A549 (cell line): ENCODE measurements around the gene YOD1. TPM values are rescaled to one million over a fixed set of nuclear protein-coding genes. Genes with fewer than 3 reads are reported as not detected.

Experiments used
- ATAC-seq, 2 experiments: fragments of 200-7000 bp in 1 of 2; fragments of >200 bp in 1 of 2; cut with Nextera tagmentation in 1 of 2; cut with Tn5 transposase in 1 of 2; 3 replicates each; pipeline versions ENCODE4 v1.8.0 to v1.9.1; 2018 to 2020; ENCODE audit warnings: mild to moderate bottlenecking in 1 of 2, moderate library complexity in 1 of 2
- CTCF ChIA-PET: fragments of 300-600 bp; sonication (Branson Sonifier 250); formaldehyde crosslinking; extraction: SDS; loops from one replicate; lab custom pipeline; 2021; ENCODE audit warnings: antibody characterized with exemption, inconsistent platforms; lab: Yijun Ruan, JAX
- POLR2A ChIA-PET: fragments of 350-600 bp; formaldehyde crosslinking; extraction: SDS; loops from one replicate; lab custom pipeline; 2021; ENCODE audit warnings: antibody characterized with exemption, inconsistent platforms; lab: Yijun Ruan, JAX
- DNase-seq, 2 experiments: peaks; one replicate each; pipeline versions ENCODE4 v3.0.0 to v3.0.0-alpha.2; 2011 to 2016; ENCODE audit warnings: low read depth in 1 of 2, low spot score in 1 of 2
- FAIRE-seq: peaks from 2 replicates; lab custom pipeline; 2011; peaks lifted over from hg19 to GRCh38; lab: Jason Lieb, UNC
- H3K27ac ChIP-seq, 2 experiments: fragments of >200 bp; sonication (Bioruptor Twin); formaldehyde crosslinking; 3 replicates each; pipeline ENCODE4 v1.5.1; 2016 to 2017
- H3K4me1 ChIP-seq: fragments of >200 bp; sonication (Bioruptor Twin); formaldehyde crosslinking; 3 replicates; pipeline ENCODE4 v1.6.1; 2016
- H3K4me2 ChIP-seq: fragments of >200 bp; sonication (Bioruptor Twin); formaldehyde crosslinking; 3 replicates; pipeline ENCODE4 v1.6.1; 2016
- H3K4me3 ChIP-seq: fragments of >200 bp; sonication (Bioruptor Twin); formaldehyde crosslinking; 3 replicates; pipeline ENCODE4 v1.5.1; 2016
- H3K9me3 ChIP-seq: fragments of >200 bp; sonication (Bioruptor Twin); formaldehyde crosslinking; 3 replicates; pipeline ENCODE4 v1.6.1; 2016
- ATOH8 ChIP-seq: fragments of 250-450 bp; sonication (Bioruptor Pico); IDR thresholded peaks from 2 replicates; pipeline ENCODE4 v1.5.0; 2020; ENCODE audit warnings: low read depth, mild to moderate bottlenecking, moderate library complexity
- CEBPB ChIP-seq, 2 experiments: fragments of >200 bp in 1 of 2; sonication (Bioruptor Twin) in 1 of 2; formaldehyde crosslinking in 1 of 2; IDR thresholded peaks; 2 replicates each; pipeline ENCODE4 v1.6.1; 2012 to 2016
- CHD4 ChIP-seq: fragments of 200-600 bp; sonication (generic); IDR thresholded peaks from 2 replicates; pipeline ENCODE4 v1.6.1; 2016; ENCODE audit warnings: antibody characterized with exemption, mild to moderate bottlenecking, borderline replicate concordance
- E2F6 ChIP-seq: IDR thresholded peaks from 2 replicates; pipeline ENCODE4 v1.6.1; 2012; ENCODE audit warnings: low read depth, borderline replicate concordance
- EHMT2 ChIP-seq: fragments of 200-600 bp; sonication (generic); IDR thresholded peaks from 2 replicates; pipeline ENCODE4 v1.6.1; 2016; ENCODE audit warnings: antibody characterized with exemption, low read depth, mild to moderate bottlenecking, moderate library complexity
- ESRRA ChIP-seq: fragments of 150-350 bp; IDR thresholded peaks from 2 replicates; pipeline ENCODE4 v1.6.1; 2014; ENCODE audit warnings: mild to moderate bottlenecking, low read length, borderline replicate concordance
- HDAC2 ChIP-seq: fragments of 200-600 bp; sonication (generic); IDR thresholded peaks from 2 replicates; pipeline ENCODE4 v1.6.1; 2016
- HOXB13 ChIP-seq: fragments of 250-450 bp; sonication (Bioruptor Pico); IDR thresholded peaks from 2 replicates; pipeline ENCODE4 v1.5.0; 2020; ENCODE audit warnings: low read depth, mild to moderate bottlenecking, moderate library complexity
- JUN ChIP-seq, 2 experiments: fragments of >200 bp; sonication (Bioruptor Twin); formaldehyde crosslinking; IDR thresholded peaks; 2 replicates in 1 of 2; 3 replicates in 1 of 2; pipeline ENCODE4 v1.6.1; 2016 to 2017
- KDM5A ChIP-seq: fragments of 200-600 bp; sonication (generic); IDR thresholded peaks from 2 replicates; pipeline ENCODE4 v1.6.1; 2016; ENCODE audit warnings: antibody characterized with exemption, mild to moderate bottlenecking
- PHF8 ChIP-seq: fragments of 200-600 bp; sonication (generic); IDR thresholded peaks from 2 replicates; pipeline ENCODE4 v1.6.1; 2016; ENCODE audit warnings: low read depth, mild to moderate bottlenecking, antibody characterized with exemption, moderate library complexity, borderline replicate concordance
- RAD21 ChIP-seq, 2 experiments: fragments of >200 bp in 1 of 2; sonication (Bioruptor Twin) in 1 of 2; formaldehyde crosslinking in 1 of 2; IDR thresholded peaks in 1 of 2; conservative IDR thresholded peaks in 1 of 2; 2 replicates in 1 of 2; 3 replicates in 1 of 2; pipeline ENCODE4 v1.6.1; 2012 to 2018; ENCODE audit warnings: inconsistent platforms in 1 of 2
- RCOR1 ChIP-seq: fragments of 150-350 bp; IDR thresholded peaks from 2 replicates; pipeline ENCODE4 v1.6.1; 2014; ENCODE audit warnings: antibody characterized with exemption, low read length, low read depth
- REST ChIP-seq: fragments of 200-600 bp; sonication (generic); IDR thresholded peaks from 2 replicates; pipeline ENCODE4 v1.6.1; 2016; ENCODE audit warnings: antibody characterized with exemption, mild to moderate bottlenecking, moderate library complexity
- ZFP36 ChIP-seq: fragments of 450-650 bp; IDR thresholded peaks from 2 replicates; pipeline ENCODE4 v1.6.1; 2014; ENCODE audit warnings: borderline replicate concordance; ENCODE audit not compliant: partially characterized antibody
- ZNF302 ChIP-seq: fragments of 250-450 bp; sonication (Bioruptor Pico); IDR thresholded peaks from 2 replicates; pipeline ENCODE4 v1.9.0; 2021; ENCODE audit warnings: inconsistent platforms, mild to moderate bottlenecking, moderate library complexity
- WGBS: methylation state at CpG from one replicate; pipeline ENCODE4 v1.1.6; 2017; ENCODE audit errors: missing lambda C conversion rate; 5-methylcytosine and 5-hydroxymethylcytosine counted together
- polyA plus RNA-seq, 4 experiments: library from polyadenylated mRNA; depleted of rRNA in 3 of 4; stranded (reverse); fragments of >200 nt; fragmentation: RNase III in 1 of 4; extraction: RNeasy Plus Mini Kit Qiagen cat#74134 plus additional on column Dnase treatment in 1 of 4; gene quantifications; 2 replicates in 3 of 4; 3 replicates in 1 of 4; pipeline ENCODE4 v1.2.3, GENCODE V29; 2011 to 2017
- TF ChIP-seq, protein P1 (sequence below): fragments of 250-450 bp; sonication (Bioruptor Pico); IDR thresholded peaks from 2 replicates; pipeline ENCODE4 v1.5.0; 2021; ENCODE audit warnings: mild to moderate bottlenecking, moderate library complexity, borderline replicate concordance
- TF ChIP-seq, protein P2 (sequence below): fragments of 150-350 bp; IDR thresholded peaks from 2 replicates; pipeline ENCODE4 v1.6.1; 2014; ENCODE audit warnings: low read depth, mild to moderate bottlenecking, low read length
- TF ChIP-seq, protein P3 (sequence below): fragments of >200 bp; sonication (Bioruptor Twin); formaldehyde crosslinking; IDR thresholded peaks from 2 replicates; pipeline ENCODE4 v1.6.1; 2016

YOD1 gene
- polyA plus RNA-seq, 2 of the 4 experiments (the other 2 are of a cell fraction), result 7.0 to 10.3 TPM

GRCh38 chr1:207060596-207060995, 9.6 kb upstream of the YOD1 start:
- H3K27ac ChIP-seq, result no peak overlapping the region
- ChIA-PET CTCF (interaction anchor here (0.6 to 2.6 kb wide), 4 partner anchors 10 to 632 kb away, joined by 3 to 11 read pairs (median 5); no protein-coding TSS in a partner anchor), POLR2A (no interaction called here)
- ATAC-seq, result no peak
- H3K4me2 ChIP-seq, result no peak overlapping the region
- H3K4me1 ChIP-seq, result no peaks in the 10 kb centered on the region
- no peak for TF ChIP-seq KDM5A
- TF ChIP-seq, protein P1, sequence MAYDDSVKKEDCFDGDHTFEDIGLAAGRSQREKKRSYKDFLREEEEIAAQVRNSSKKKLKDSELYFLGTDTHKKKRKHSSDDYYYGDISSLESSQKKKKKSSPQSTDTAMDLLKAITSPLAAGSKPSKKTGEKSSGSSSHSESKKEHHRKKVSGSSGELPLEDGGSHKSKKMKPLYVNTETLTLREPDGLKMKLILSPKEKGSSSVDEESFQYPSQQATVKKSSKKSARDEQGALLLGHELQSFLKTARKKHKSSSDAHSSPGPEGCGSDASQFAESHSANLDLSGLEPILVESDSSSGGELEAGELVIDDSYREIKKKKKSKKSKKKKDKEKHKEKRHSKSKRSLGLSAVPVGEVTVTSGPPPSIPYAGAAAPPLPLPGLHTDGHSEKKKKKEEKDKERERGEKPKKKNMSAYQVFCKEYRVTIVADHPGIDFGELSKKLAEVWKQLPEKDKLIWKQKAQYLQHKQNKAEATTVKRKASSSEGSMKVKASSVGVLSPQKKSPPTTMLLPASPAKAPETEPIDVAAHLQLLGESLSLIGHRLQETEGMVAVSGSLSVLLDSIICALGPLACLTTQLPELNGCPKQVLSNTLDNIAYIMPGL (CRISPR knock-in tag), result no peak
- TF ChIP-seq JUN (IDR thresholded peaks at IDR 0.05), result no peak
- no peak for TF ChIP-seq RAD21 (conservative IDR thresholded peaks at IDR 0.05 in 1 of 2, IDR thresholded peaks at IDR 0.05 in 1 of 2)
- TF ChIP-seq, protein P2, sequence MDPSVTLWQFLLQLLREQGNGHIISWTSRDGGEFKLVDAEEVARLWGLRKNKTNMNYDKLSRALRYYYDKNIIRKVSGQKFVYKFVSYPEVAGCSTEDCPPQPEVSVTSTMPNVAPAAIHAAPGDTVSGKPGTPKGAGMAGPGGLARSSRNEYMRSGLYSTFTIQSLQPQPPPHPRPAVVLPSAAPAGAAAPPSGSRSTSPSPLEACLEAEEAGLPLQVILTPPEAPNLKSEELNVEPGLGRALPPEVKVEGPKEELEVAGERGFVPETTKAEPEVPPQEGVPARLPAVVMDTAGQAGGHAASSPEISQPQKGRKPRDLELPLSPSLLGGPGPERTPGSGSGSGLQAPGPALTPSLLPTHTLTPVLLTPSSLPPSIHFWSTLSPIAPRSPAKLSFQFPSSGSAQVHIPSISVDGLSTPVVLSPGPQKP, result no peak
- no peak for TF ChIP-seq RCOR1
- no peak for TF ChIP-seq CHD4
- TF ChIP-seq, protein P3, sequence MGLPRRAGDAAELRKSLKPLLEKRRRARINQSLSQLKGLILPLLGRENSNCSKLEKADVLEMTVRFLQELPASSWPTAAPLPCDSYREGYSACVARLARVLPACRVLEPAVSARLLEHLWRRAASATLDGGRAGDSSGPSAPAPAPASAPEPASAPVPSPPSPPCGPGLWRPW, result no peak
- TF ChIP-seq REST, result no peak
- TF ChIP-seq ZNF302 (CRISPR knock-in tag), result no peak
- TF ChIP-seq ESRRA, result no peak
- no peak for TF ChIP-seq EHMT2
- TF ChIP-seq HDAC2, result no peak
- TF ChIP-seq HOXB13 (CRISPR knock-in tag), result no peak
- TF ChIP-seq CEBPB (IDR thresholded peaks at IDR 0.05), result no peak
- no peak for TF ChIP-seq ATOH8 (CRISPR knock-in tag)
- TF ChIP-seq PHF8, result no peak
- no peak for TF ChIP-seq E2F6
- no peak for TF ChIP-seq ZFP36
- H3K9me3 ChIP-seq, result no peaks in the 10 kb centered on the region
- 93% methylated on average over 3 of the region's 3 CpGs for WGBS
- no peak for DNase-seq
- FAIRE-seq, result no peak
- no peak overlapping the region for H3K4me3 ChIP-seq
